ENCODE results near the gene KRTAP5-3.

KRTAP5-3 gene

DNA sequence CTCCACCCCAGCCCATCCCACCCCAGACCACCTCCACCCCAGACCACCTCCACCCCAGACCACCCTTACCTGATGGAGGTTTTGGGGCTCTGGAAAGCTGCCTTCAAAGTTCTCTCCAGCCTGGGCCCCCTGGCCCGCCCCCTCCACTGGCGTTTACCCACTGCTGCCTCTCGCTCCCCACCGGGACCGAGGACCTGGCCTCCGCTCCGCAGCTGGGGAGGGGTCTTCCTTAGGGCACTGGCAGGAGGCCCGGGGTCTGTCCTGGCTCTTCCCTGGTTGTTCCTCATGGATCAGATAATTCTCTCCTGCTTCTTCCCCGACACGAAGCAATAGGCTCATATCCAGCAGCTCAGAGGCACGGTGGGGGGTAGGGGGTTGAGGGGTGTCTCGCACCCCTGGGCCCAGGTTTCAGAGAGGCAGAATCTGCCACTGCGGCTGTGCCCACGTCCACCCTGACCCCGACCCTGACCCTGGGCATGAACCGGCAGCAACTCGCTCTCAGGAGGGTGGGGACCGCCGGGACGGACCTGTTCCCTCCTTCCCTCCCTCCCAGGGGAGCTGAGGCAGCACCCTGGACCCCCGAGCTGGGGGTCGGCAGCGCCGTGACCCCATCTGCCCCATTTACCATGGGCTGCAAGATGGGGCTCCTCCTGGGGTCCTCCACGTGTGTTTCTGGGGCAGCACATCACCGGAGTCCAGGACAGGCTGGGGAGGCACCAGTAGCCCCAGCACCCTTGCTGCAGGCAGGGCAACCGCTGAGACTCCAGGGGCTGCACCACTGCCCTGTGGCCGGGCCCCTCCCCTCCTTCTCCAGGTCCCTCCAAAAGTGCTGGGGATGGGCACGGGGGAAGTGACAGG is 34.3 kb upstream of the KRTAP5-3 start:
- DNase-seq: no peak

DNA sequence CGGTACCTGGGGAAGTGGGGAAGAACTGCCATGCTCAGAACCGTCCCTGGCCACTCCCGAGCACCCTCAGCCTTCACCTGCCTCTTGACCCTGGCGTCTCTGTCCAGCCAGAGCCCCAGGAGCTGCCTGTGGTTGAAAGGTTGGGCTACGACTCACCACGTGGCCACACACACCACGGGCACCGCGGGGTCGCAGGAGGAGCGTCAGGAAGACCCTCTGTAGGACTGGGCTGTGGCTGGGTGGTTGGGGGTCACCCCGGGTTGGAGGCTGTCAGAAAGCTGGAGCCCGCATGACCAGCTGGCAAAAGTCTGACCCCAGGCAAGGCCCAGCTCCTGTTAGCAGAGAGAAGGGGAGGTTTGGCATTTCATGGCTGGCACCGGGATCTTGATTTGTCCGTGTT is 32.8 kb upstream of the KRTAP5-3 start:
- DNase-seq: no peak

DNA sequence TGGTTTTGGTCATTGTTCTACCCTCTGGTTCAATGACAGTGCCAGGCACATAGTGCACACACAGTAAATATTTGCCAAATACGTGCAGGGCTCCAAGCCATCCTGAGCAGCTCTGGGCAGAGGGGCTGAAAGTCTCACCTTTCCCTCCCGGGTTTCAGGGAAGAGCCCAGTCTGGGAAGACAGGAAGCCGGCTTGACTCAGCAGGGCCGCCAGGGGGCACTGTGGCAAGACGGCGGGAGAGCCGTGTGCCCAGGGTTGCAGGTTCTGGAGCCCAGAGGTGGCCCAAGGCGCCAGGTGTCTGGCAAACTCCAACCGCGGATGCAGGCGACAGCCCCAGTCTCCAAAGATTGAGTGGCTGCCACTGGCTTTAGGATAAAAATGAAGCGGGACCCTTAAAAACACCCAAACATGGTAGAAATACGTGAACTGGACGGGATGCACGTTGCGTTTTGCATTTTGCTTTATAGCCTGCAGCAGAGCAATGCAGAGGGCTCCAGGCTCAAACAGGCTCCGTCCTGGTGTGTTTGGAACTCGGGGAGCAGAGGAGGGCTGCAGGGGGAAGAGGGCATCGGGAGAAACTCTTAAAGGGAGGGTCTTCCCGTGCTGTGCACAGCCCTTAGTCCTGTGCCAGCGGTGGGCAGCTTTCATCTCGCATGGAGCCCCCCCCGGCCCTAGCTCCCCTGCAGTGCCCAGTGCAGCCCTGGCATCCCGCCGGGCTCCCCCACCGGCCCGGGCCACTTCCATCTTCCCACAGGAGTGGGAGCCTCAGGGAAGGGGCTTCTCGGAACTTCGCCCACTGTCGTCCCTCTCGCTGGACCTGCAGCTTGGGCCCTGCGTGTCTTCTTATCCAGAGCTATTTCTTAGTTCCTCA is 32.0 kb upstream of the KRTAP5-3 start:
- peak; percentile 40 to 48 for DNase-seq

DNA sequence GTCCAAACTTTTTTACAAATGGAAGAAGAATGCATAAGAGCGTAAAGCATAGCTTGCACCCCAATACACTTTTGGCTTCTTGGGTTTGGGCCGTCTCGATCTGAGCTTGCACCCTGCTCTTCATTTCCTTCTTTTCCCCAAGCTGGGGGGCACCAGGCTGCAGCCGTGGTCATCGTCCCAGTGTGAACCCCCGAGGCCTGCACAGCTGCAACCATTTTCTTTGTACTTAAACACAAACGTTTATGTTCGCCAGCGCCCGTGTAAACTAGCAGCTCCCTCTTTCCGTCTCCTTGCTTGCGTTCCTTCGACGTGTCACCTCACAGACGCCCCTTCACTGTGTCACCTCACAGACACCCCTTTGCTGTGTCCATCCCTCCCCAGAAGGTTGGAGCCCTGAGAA is 31.4 kb upstream of the KRTAP5-3 start:
- DNase-seq: no peak

DNA sequence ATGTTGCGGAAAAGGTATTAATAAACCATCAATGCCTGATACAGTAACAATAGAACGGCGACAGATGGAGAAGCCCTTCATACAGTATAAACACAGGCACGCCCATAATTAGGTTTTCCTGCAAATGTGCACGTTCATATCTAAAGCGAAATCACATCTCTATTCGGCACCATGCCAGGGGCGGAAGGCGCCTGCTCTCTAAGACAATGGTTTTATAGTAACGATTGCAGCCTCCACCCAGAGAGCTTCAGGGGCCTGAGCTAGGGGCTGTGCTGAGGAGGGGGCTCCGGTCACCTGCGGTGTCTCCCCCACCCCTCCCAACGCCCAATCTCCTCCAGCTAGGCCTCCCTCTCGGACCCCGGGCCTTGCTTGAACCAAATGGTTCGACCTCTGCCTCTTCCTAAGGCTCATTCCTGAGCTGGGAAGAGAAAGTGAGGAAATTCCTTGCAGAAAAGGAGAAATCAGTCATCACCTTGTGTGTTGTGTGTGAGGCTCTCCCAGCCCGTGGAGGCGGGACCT is 30.9 kb upstream of the KRTAP5-3 start:
- no peak for DNase-seq

DNA sequence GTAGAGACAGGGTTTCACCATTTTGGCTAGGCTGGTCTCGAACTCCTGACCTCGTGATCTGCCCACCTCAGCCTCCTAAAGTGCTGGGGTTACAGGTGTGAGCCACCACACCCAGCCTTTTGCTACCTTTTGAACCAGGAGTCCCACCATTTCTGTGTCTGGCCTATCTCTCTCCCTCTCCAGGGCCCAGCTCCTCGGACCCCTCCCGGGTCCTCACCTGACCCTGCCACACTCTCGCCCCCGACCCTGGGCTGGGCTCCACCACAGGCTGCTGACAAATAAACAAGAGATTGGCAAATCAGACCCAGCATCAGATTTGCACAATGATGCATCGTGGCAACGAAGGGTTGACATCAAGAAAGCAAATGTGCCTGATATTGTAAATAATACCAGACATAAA is 30.1 kb upstream of the KRTAP5-3 start:
- DNase-seq: no peak

DNA sequence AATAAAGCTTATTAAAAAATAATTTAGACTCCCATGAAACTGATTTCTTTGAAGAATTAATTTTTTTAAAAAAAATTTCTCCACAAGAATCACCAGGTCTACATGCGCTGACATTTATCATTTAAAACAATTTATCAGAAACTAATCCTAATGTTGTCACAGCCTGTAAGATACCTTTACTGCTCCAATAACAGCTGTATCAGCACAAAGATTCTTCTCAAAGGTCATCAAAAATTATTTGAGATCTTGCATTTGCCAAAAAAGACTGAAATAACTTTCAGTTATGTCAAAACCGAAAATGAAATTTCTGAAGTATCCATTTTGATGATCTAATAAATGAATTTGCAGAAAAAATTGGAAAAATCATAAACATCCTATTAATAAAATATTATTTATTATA is 29.4 kb upstream of the KRTAP5-3 start:
- no peak for DNase-seq

DNA sequence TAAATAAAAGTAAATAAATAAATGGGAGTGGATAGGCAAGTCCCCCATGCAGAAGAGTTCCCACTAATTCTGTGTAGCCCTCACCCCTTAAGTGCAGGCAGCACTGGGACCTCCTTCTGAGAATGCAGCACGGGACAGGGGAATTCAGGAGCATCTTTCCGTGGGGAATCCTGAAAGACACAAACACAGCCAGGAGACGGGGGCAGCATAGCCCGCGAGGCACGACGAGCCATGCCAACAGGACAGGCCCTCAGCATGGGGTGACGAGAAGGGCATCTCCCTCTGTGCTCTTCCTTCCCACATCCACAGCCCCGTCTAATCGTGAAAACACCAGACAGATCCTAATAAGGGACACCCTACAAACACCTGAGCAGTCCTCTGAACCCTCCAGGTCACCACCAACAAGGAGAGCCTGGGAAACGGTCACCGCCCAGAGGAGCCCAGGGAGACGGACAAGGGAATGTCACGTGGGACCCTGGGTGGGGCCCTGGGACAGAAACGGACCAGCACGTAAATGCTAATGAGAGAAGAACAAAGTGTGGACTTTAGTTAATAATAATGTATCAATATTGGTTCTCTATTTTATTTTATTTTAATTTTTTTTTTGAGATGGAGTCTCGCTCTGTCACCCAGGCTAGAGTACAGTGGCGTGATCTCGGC is 28.2 kb upstream of the KRTAP5-3 start:
- DNase-seq: no peak

DNA sequence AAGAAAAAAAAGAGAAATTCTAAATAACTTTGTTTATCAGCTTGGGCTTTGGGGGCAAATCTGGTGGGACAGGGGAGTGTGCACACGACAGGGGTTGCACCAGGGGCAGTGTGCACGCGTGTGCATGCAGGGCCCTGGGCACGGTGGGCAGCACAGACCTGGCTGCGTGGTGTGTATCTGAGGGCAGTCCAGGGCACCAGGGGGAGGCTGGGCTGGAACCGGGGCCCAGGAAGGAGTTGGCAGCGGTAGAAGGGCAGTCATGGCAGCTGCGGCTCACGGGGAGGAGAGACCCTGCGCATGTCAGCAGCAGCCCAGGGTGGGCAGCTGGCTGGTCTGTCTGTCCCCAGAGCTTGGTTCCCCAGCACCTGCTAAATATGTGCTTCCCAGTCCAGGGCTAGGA is 25.6 kb upstream of the KRTAP5-3 start:
- no peak for DNase-seq

DNA sequence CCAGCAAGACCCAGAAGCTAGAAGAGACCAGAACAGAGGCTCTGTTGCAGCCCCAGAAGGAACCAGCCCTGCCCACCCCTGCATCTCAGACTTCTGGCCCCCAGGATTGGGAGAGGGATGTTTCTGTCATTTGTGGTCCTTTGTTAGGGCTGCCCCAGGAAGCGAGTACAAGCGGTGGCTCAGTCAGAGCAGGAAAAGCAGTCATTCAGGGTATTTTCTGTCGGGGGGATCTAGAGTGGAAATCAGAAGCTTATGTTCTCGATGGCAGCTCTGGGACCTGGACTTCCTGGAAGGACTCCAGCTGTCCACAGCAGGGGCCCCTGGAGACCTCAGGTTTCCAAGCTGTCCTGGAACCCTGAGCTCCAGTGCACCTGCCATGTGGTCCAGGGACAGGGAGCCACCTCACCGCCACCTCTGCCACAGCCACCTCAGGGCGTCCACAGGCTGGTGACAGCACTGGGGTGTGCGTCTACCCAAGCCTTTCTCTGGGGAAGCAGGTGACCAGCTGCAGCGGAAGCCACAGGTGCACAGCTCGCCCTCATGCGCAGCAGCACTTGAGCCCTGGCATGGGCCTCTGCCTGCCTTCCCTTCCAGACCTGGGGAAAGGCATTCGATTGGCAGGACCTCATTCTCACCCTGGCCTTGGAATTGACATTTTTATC is 23.9 kb upstream of the KRTAP5-3 start:
- DNase-seq: no peak

DNA sequence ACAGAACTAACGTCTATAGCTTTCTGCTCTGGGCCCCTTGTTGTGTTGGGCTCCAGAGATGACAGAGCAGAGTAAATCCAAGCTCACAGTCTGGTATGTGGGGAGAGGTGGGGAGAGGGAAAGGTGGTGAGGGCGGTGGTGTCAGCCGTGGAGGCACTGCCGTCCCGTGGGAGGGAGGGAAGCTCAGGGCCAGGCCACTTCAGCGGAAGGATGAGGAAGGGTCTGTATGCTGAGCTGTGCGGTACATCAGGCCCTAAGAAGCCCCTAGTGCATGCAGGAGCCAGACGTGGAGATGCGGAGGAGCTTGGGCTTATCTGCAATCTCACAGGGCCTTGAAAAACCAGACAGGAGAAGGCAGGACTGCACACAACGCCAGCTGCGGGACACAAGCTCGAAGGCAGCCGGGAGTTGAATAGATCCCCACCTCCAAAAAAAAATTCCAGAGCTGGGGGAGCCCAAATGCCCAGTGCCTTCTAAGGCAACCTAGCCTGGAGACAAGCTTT is 22.9 kb upstream of the KRTAP5-3 start:
- no peak for DNase-seq

DNA sequence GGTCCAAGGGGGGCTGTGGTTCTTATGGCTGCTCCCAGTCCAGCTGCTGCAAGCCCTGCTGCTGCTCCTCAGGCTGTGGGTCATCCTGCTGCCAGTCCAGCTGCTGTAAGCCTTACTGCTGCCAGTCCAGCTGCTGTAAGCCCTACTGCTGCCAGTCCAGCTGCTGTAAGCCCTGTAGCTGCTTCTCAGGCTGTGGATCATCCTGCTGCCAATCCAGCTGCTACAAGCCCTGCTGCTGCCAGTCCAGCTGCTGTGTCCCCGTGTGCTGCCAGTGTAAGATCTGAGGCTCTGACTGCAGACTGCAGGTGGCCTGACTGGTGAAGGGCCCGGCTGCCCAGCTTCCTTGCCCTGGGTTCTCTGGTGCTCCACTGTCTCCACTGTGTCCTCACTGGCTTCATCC is 22.0 kb upstream of the KRTAP5-3 start:
- no peak for DNase-seq

DNA sequence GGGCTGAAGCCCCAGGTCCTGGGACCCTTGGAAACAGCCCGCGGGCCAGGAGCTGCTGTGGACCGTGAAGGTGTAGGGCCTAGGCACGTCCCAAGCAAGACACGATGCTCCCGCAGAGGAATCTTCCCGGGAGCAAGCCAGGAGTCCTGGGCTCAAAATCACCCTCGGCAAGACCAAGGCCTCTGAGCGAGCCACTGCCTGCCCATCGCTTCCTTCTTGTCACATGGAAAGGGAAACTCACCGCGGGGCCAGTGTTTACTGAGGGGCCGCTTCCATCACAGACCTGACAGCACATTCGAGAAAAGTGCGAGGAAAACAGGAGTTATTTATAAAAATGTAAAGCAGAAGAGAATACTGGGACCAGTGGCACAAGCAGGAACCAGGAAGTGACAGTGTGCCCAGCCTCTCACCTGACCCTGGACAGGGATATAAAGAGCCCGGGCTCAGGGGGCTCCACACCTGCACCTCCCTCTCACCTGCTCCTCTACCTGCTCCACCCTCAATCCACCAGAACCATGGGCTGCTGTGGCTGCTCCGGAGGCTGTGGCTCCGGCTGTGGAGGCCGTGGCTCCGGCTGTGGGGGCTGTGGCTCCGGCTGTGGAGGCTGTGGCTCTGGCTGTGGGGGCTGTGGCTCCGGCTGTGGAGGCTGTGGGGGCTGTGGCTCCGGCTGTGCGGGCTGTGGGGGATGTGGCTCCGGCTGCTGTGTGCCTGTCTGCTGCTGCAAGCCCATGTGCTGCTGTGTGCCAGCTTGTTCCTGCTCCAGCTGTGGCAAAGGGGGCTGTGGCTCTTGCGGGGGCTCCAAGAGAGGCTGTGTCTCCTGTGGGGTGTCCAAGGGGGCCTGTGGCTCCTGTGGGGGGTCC is 21.3 kb upstream of the KRTAP5-3 start, which contains the start of gene KRTAP5-5:
Gene KRTAP5-5, plus strand, starts transcription at position 450 of the 860 bp plus-strand sequence. Its CDS starts 66 bp downstream, at position 516.
- no peak for DNase-seq

DNA sequence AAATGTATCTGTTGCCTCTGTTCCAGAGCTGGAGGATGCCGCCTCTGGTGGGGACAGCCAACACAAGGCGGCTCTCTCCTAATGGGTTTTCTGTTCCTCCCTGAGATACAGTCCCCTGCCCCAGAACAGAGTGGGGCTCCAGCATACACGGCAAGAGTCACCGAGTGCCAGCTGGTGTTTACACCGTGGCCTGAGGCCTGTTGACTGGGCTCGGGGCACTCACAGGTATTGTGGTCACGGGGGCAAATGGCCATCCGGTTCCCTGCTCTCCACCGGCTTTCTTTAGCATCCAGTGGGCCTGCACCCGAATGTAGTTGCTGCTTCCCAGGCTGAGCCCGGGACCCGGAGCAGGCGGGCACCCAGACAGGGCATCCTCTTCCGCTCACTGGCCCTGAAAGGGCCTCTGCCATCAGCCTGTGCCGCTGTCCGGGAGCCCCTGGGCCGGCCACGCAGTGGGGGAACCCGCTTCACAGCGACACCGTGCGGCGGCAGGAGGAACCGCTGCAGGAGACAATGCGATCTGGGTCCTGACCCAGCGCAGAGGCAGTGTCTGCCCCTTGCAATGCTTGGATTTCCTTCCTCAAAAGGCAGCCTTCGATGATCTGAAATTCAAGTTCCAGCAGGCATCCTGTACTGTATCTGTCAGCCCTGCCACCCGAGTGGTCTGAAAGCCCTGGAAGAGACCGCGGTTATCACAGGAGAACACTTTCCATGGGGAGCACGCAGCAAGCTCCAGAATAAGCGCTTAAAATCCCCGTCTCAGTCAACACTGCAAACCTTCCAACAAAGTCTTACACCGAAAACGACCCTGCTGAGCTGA is 20.5 kb upstream of the KRTAP5-3 start:
- DNase-seq: peak; percentile 72 to 75

DNA sequence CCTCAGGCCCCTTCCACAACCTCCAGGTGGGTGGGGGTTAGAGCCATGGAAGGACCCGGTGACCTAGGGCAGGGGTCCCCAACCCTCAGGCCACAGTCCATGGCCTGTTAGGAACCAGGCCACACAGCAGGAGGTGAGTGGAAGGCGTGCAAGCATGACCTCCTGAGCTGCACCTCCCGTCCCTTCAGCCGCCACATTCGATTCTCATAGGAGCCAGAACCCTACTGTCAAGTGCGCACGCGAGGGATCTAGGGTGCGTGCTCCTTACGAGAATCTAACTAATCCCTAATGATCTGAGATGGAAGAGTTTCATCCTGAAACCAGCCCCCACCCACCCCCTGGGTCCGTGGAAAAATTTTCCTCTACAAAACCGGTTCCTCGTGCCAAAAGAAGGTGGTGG is 17.3 kb upstream of the KRTAP5-3 start:
- no peak for DNase-seq

DNA sequence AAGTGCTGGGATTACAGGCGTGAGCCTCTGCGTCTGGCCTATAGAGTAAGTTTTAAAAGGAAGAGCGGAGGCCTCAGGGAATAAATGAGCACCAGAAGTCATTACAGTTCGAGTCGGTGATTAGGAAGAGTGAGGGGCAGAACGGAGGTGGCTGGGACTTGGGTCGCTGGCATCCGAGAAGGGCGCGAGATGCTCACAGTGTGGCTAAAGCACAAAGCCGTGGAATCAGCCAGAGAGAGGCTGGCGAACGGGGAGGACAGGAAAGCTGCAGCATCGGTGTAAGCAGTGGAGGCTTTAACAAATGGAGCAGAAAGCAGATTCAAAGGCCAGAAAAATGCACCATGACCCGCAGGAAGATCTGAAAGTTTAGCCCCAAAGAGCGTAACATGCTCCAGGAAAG is 16.4 kb upstream of the KRTAP5-3 start:
- no peak for DNase-seq

DNA sequence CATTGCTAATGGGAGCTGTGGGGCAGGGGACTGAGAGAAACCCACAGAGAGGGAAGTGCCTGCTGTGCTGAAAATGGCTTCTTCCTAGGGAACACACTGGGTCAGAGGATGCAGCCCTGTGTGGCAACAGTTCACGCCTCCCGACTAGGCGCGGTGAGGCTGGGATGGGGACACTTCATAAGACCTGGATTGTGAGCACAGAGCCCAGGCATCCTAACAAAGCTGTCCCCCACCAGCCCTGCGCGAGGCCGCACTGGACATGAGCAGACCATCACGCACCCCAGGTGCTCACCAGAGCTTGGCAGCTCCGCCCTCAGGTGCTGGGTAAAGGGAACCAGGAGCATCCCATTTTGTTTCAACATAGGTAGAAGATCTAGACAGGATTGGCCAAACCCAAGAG is 15.5 kb upstream of the KRTAP5-3 start:
- DNase-seq: no peak

DNA sequence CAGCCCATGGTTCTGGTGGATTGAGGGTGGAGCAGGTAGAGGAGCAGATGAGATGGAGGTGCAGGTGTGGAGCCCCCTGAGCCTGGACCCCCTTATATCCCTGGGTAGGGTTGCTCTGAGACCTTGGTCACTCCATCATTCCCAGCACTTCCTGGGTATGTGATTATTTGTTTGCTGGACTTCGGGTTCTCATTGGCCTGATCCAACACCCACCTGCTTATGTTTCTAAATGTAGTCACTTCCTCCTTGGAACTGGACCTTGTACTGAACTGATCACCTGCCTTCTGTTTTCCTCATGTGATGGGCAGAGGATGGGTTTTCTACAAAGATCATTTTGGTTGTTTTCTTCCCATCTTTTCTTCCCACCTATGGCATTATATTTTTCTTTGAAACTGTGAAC is 13.8 kb upstream of the KRTAP5-3 start, which contains the start of gene KRTAP5-4:
Gene KRTAP5-4, minus strand, starts transcription at position 53 of the 400 bp plus-strand sequence. Its CDS starts 45 bp downstream, at position 8.
- no peak for DNase-seq

DNA sequence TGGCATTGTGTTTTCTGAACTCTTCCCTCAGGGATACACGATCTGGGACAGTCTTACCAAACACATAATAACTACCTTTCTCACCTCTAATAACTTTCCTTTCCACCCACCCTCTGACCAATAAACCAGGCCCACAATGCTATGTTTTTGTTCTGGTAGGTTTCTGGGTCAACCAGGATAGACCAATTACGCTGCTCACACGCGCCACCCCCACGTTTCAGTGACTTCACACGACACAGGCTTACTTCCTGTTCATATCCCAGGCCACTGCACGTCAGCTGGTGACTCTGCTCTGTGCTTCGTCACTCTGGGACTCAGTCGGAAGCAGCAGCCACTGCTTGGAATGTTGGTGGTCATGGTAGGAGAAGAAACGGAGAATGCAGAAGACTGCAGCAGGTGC is 11.2 kb upstream of the KRTAP5-3 start:
- DNase-seq: no peak

DNA sequence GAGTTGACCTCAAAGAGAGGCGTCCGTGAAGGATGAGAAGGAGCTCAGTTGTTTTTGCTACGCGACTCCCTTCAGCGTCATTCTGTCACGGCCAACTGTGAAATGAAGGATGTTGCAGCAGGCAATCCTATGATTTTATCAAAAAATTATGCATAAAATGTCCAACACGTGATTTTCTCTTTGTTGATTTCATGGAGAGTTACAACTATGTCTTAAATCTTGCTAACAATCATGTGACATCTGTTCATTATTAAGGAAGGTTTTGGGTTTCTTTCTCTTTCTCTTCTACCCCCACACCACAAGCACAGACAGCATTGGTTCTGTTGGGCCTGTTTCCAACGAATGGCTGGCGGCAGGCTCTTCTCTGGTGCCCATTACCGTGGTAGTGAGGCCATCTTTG is 10.0 kb upstream of the KRTAP5-3 start:
- no peak for DNase-seq

Measured in stimulated activated CD4-positive, alpha-beta T cell treated with anti-CD3 and anti-CD28 coated beads, Interleukin-2, amount 100 ng/mL, for 24 hours (primary cell).